B cell (primary cell): ENCODE results near the gene MFSD12. TPM values are rescaled to one million over a fixed set of nuclear protein-coding genes. Genes with fewer than 3 reads are reported as not detected.

ENCODE experiments used
- ATAC-seq: fragments of 200-7000 bp; cut with Tn5 transposase; one replicate; pipeline ENCODE4 v1.10.0; 2021; ENCODE audit warnings: low read depth, mild to moderate bottlenecking, moderate number of reproducible peaks, moderate library complexity
- CTCF ChIA-PET: fragments of 350-600 bp; sonication (Branson Sonifier 250); formaldehyde crosslinking; loops from one replicate; lab custom pipeline; 2021; ENCODE audit warnings: antibody characterized with exemption, inconsistent platforms; lab: Charles Lee
- POLR2A ChIA-PET: fragments of 350-600 bp; sonication (Branson Sonifier 250); formaldehyde crosslinking; loops from one replicate; lab custom pipeline; 2021; ENCODE audit warnings: antibody characterized with exemption; lab: Charles Lee
- DNase-seq: peaks from one replicate; pipeline ENCODE4 v3.0.0; 2013
- H2AFZ ChIP-seq: 2 replicates; pipeline ENCODE4 v1.6.1; 2012; ENCODE audit warnings: mild to moderate bottlenecking, low read depth, low read length; ENCODE audit not compliant: insufficient read depth, poor library complexity, severe bottlenecking
- H3K27ac ChIP-seq, 2 donors: 1 replicate in 1 of 2; 2 replicates in 1 of 2; pipeline ENCODE4 v1.5.1; 2012 to 2013; ENCODE audit warnings: low read length in 2 of 2, mild to moderate bottlenecking in 2 of 2, moderate library complexity in 1 of 2
- H3K27me3 ChIP-seq, 4 experiments: fragments of 200-600 bp in 1 of 4; sonication (generic) in 1 of 4; replicated peaks in 1 of 4; 1 replicate in 2 of 4; 2 replicates in 2 of 4; pipeline versions ENCODE4 v1.6.1 to v1.7.0; 2013 to 2016; ENCODE audit warnings: low read length in 3 of 4, mild to moderate bottlenecking in 2 of 4, mixed read lengths in 1 of 4, moderate library complexity in 1 of 4; ENCODE audit not compliant: insufficient read depth in 4 of 4, control insufficient read depth in 3 of 4; ENCODE audit errors: control extremely low read depth in 1 of 4
- H3K36me3 ChIP-seq, 2 experiments: replicated peaks in 1 of 2; 1 replicate in 1 of 2; 2 replicates in 1 of 2; pipeline versions ENCODE4 v1.6.1 to v1.7.1; 2013; ENCODE audit warnings: low read length in 1 of 2; ENCODE audit not compliant: insufficient read depth in 2 of 2, control insufficient read depth in 1 of 2; ENCODE audit errors: control extremely low read depth in 1 of 2, extremely low read depth in 1 of 2
- H3K4me1 ChIP-seq, 2 donors: fragments of 200-600 bp in 1 of 2; sonication (generic) in 1 of 2; 1 replicate in 1 of 2; 2 replicates in 1 of 2; pipeline versions ENCODE4 v1.5.1 to v1.6.1; 2013 to 2017; ENCODE audit warnings: low read length in 2 of 2; ENCODE audit not compliant: control insufficient read depth in 2 of 2, insufficient read depth in 2 of 2
- H3K4me2 ChIP-seq: replicated peaks from 2 replicates; pipeline ENCODE3; 2012; ENCODE audit warnings: mild to moderate bottlenecking, low read depth, low read length; ENCODE audit not compliant: poor library complexity, severe bottlenecking
- H3K4me3 ChIP-seq, 5 experiments: fragments of 200-600 bp in 1 of 5; sonication (generic) in 1 of 5; 1 replicate in 3 of 5; 2 replicates in 2 of 5; pipeline versions ENCODE4 v1.5.1 to v1.7.0; 2011 to 2016; ENCODE audit warnings: low read length in 4 of 5, mild to moderate bottlenecking in 4 of 5, low read depth in 2 of 5, control low read depth in 1 of 5, moderate library complexity in 1 of 5; ENCODE audit not compliant: insufficient read depth in 1 of 5; ENCODE audit errors: control extremely low read depth in 1 of 5, extremely low read depth in 1 of 5
- H3K79me2 ChIP-seq: fragments of 200-600 bp; sonication (generic); one replicate; pipeline ENCODE4 v1.6.0; 2016; ENCODE audit warnings: low read length; ENCODE audit not compliant: control insufficient read depth, insufficient read depth
- H3K9ac ChIP-seq: fragments of 200-600 bp; sonication (generic); 2 replicates; pipeline ENCODE4 v1.6.1; 2017; ENCODE audit warnings: mild to moderate bottlenecking, low read length, moderate library complexity
- H3K9me3 ChIP-seq, 3 donors: one replicate each; pipeline versions ENCODE4 v1.6.1 to v1.7.1; 2013; ENCODE audit warnings: low read length in 2 of 3; ENCODE audit not compliant: control insufficient read depth in 2 of 3, insufficient read depth in 1 of 3; ENCODE audit errors: control extremely low read depth in 1 of 3
- H4K20me1 ChIP-seq: 2 replicates; pipeline ENCODE4 v1.6.0; 2012; ENCODE audit warnings: mild to moderate bottlenecking, low read length; ENCODE audit not compliant: insufficient read depth, control insufficient read depth, poor library complexity, severe bottlenecking
- H3K27ac Mint-ChIP-seq: one replicate; pipeline ENCODE4 v1.8.0; 2021; ENCODE audit warnings: mixed read lengths
- H3K27me3 Mint-ChIP-seq: one replicate; pipeline ENCODE4 v1.8.0; 2021; ENCODE audit warnings: mixed read lengths
- H3K4me1 Mint-ChIP-seq: one replicate; pipeline ENCODE4 v1.8.0; 2021; ENCODE audit warnings: mixed read lengths
- H3K4me3 Mint-ChIP-seq: one replicate; pipeline ENCODE4 v1.8.0; 2021; ENCODE audit warnings: mixed read lengths
- H3K9me3 Mint-ChIP-seq: one replicate; pipeline ENCODE4 v1.8.0; 2022; ENCODE audit warnings: mixed read lengths; ENCODE audit not compliant: insufficient read depth
- EZH2 ChIP-seq: IDR thresholded peaks from 2 replicates; pipeline ENCODE4 v1.6.1; 2012; ENCODE audit warnings: borderline replicate concordance, low read depth, mild to moderate bottlenecking, moderate library complexity, low read length; ENCODE audit not compliant: insufficient read depth, poor library complexity, severe bottlenecking
- WGBS: methylation state at CpG from one replicate; pipeline ENCODE4 v1.1.5; 2013; ENCODE audit warnings: missing lambda C conversion rate; ENCODE audit not compliant: insufficient coverage; 5-methylcytosine and 5-hydroxymethylcytosine counted together
- intact Hi-C: fragments of 100-400 bp; cut with micrococcal nuclease; formaldehyde crosslinking; loops from one replicate; pipeline ENCODE4 v1.10.0; 2022
- polyA plus RNA-seq: library from polyadenylated mRNA; depleted of rRNA; stranded (reverse); fragments of >200 nt; gene quantifications from 2 replicates; pipeline ENCODE4 v1.2.3, GENCODE V29; 2012
- total RNA-seq, 2 donors: library from RNA; stranded (reverse); fragments of 120-200 nt in 1 of 2; gene quantifications; 1 replicate in 1 of 2; 2 replicates in 1 of 2; pipeline versions ENCODE4 v1.2.3 to v1.2.4, GENCODE V29; 2013 to 2022
- TF ChIP-seq, protein P1 (sequence below): fragments of 200-600 bp; IDR thresholded peaks from one replicate; pipeline ENCODE4 v1.8.0; 2022; ENCODE audit warnings: antibody characterized with exemption, mild to moderate bottlenecking

Gene MFSD12
- total and polyA plus RNA-seq, 2 donors (not counting 1 experiment from before 2014, with no cell fraction given), result 100 to 154 TPM

DNA sequence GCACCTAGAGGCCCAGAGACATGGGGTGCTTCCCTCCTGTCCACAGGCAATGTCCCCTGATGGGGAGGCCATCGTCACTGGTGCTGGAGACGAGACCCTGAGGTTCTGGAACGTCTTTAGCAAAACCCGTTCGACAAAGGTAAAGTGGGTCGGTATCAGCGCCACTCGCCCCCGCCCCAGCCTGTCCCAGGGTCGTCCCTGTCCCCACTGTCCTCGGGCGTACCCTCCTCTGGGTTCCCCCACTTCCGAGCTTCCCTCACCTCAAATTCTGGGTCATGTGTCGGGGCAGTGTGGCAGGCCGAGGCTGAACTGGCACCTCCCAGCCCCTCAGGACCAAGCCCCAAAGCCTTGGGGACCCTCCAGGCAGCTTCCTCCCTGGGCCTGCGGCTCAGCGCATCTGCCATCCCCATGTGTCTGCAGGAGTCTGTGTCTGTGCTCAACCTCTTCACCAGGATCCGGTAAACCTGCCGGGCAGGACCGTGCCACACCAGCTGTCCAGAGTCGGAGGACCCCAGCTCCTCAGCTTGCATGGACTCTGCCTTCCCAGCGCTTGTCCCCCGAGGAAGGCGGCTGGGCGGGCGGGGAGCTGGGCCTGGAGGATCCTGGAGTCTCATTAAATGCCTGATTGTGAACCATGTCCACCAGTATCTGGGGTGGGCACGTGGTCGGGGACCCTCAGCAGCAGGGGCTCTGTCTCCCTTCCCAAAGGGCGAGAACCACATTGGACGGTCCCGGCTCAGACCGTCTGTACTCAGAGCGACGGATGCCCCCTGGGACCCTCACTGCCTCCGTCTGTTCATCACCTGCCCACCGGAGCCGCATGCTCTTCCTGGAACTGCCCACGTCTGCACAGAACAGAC lies 22.8 kb downstream of the MFSD12 start:
- H3K36me3 ChIP-seq, result peaks cover 0 to 44% of the 10 kb centered on the region in 2 experiments
- CTCF ChIA-PET, result no interaction called here
- H3K27ac Mint-ChIP-seq, result no peak overlapping the region

More for the DNA sequence above, 22.8 kb downstream of the MFSD12 start:
- Histone ChIP-seq H3K4me2 (no peak overlapping the region), H3K9ac (no peak overlapping the region), H3K4me3 (no peak overlapping the region), H3K27ac (no peak overlapping the region), H2AFZ (no peak overlapping the region), H3K79me2 (no peaks in the 10 kb centered on the region), H3K4me1 (no peaks in the 10 kb centered on the region), H3K9me3 (peaks cover 0 to 4% (median 0%) of the 10 kb centered on the region in 3 donors), H3K27me3 (no peaks in the 10 kb centered on the region), H4K20me1 (peaks cover 15% of the 10 kb centered on the region)
- DNase-seq (no peak), ATAC-seq (no peak)
- no peaks in the 10 kb centered on the region for H3K9me3 Mint-ChIP-seq
- no peaks in the 10 kb centered on the region for H3K27me3 Mint-ChIP-seq
- intact Hi-C loops, result no loop called here
- TF ChIP-seq, protein P1, sequence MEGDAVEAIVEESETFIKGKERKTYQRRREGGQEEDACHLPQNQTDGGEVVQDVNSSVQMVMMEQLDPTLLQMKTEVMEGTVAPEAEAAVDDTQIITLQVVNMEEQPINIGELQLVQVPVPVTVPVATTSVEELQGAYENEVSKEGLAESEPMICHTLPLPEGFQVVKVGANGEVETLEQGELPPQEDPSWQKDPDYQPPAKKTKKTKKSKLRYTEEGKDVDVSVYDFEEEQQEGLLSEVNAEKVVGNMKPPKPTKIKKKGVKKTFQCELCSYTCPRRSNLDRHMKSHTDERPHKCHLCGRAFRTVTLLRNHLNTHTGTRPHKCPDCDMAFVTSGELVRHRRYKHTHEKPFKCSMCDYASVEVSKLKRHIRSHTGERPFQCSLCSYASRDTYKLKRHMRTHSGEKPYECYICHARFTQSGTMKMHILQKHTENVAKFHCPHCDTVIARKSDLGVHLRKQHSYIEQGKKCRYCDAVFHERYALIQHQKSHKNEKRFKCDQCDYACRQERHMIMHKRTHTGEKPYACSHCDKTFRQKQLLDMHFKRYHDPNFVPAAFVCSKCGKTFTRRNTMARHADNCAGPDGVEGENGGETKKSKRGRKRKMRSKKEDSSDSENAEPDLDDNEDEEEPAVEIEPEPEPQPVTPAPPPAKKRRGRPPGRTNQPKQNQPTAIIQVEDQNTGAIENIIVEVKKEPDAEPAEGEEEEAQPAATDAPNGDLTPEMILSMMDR, result no peak
- TF ChIP-seq EZH2, result no peak
- POLR2A ChIA-PET, result interaction anchor here (1.2 kb wide), 1 partner anchor 22 kb away, joined by 6 read pairs; no protein-coding TSS in a partner anchor
- 96% methylated on average over 38 of the region's 38 CpGs for WGBS
- H3K4me3 Mint-ChIP-seq, result no peak overlapping the region
- H3K4me1 Mint-ChIP-seq, result no peaks in the 10 kb centered on the region
